HCT116 (cell line): ENCODE results near the gene C18orf32. TPM values are rescaled to one million over a fixed set of nuclear protein-coding genes. Genes with fewer than 3 reads are reported as not detected.

Source experiments
- ATAC-seq: fragments of 200-7000 bp; cut with Tn5 transposase; 2 replicates; pipeline ENCODE4 v1.9.1; 2020; ENCODE audit warnings: mild to moderate bottlenecking, moderate library complexity
- BruUV-seq: library from RNA; stranded (reverse); fragments of 400-500 nt; replicated peaks from 2 replicates; lab custom pipeline; 2021; lab: Mats Ljungman, UMichigan
- CTCF ChIA-PET: fragments of 300-600 bp; sonication (Branson Sonifier 250); formaldehyde crosslinking; loops from one replicate; lab custom pipeline; 2021; ENCODE audit warnings: antibody characterized with exemption; lab: Charles Lee
- POLR2A ChIA-PET: fragments of 300-600, 350-600 bp; sonication (Branson Sonifier 250); formaldehyde crosslinking; loops from one replicate; lab custom pipeline; 2021; ENCODE audit warnings: antibody characterized with exemption; lab: Charles Lee
- RAD21 ChIA-PET, 2 experiments: fragments of 300-600 bp; sonication (Branson Sonifier 250); formaldehyde crosslinking; loops; one replicate each; lab custom pipeline; 2023; ENCODE audit warnings: low total read pairs in 2 of 2; ENCODE audit not compliant: uncharacterized antibody in 2 of 2, unreplicated experiment in 2 of 2, low non-redundant PET in 1 of 2; lab: Charles Lee
- DNase-seq: peaks from one replicate; pipeline ENCODE4 v3.0.0-alpha.2; 2010; ENCODE audit warnings: low read depth, low spot score
- H2AFZ ChIP-seq: fragments of 200-600 bp; shearing (Covaris generic), sonication (generic); 2 replicates; pipeline ENCODE4 v1.6.1; 2017; ENCODE audit warnings: low read depth, mixed run types, mixed read lengths, antibody characterized with exemption, low read length; ENCODE audit not compliant: poor library complexity, severe bottlenecking
- H3K27ac ChIP-seq: 2 replicates; pipeline ENCODE4 v1.5.1; 2012; ENCODE audit warnings: low read depth, low read length
- H3K27me3 ChIP-seq: fragments of 200-600 bp; sonication (generic); 2 replicates; pipeline ENCODE4 v1.6.1; 2016; ENCODE audit warnings: mixed run types, low read length, mixed read lengths; ENCODE audit not compliant: insufficient read depth
- H3K36me3 ChIP-seq, 2 experiments: fragments of 200-500 bp in 1 of 2; fragments of 200-600 bp in 1 of 2; sonication (Bioruptor generic) in 1 of 2; sonication (generic) in 1 of 2; 2 replicates each; pipeline versions ENCODE4 v1.5.1 to v1.6.1; 2014 to 2016; ENCODE audit warnings: low read length in 2 of 2, inconsistent platforms in 1 of 2, mixed read lengths in 1 of 2, mixed run types in 1 of 2; ENCODE audit not compliant: insufficient read depth in 2 of 2, control insufficient read depth in 1 of 2
- H3K4me1 ChIP-seq, 2 experiments: fragments of 200-600 bp in 1 of 2; sonication (generic) in 1 of 2; 2 replicates each; pipeline versions ENCODE4 v1.5.1 to v1.6.1; 2012 to 2017; ENCODE audit warnings: low read length in 2 of 2, inconsistent platforms in 1 of 2, mild to moderate bottlenecking in 1 of 2, mixed read lengths in 1 of 2, mixed run types in 1 of 2, moderate library complexity in 1 of 2; ENCODE audit not compliant: insufficient read depth in 2 of 2, control insufficient read depth in 1 of 2
- H3K4me2 ChIP-seq: fragments of 200-600 bp; sonication (generic); 2 replicates; pipeline ENCODE4 v1.6.1; 2017; ENCODE audit warnings: mixed run types, low read length, mixed read lengths
- H3K4me3 ChIP-seq, 2 experiments: fragments of 200-600 bp in 1 of 2; sonication (generic) in 1 of 2; replicated peaks in 1 of 2; 2 replicates each; pipeline ENCODE4 v1.5.1; 2011 to 2016; ENCODE audit warnings: low read length in 2 of 2, control low read depth in 1 of 2, low read depth in 1 of 2, mild to moderate bottlenecking in 1 of 2, mixed read lengths in 1 of 2, mixed run types in 1 of 2
- H3K79me2 ChIP-seq: fragments of 200-600 bp; sonication (generic); 2 replicates; pipeline ENCODE4 v1.6.1; 2017; ENCODE audit warnings: mild to moderate bottlenecking, mixed run types, low read length, moderate library complexity, mixed read lengths; ENCODE audit not compliant: insufficient read depth
- H3K9ac ChIP-seq: fragments of 200-600 bp; sonication (generic); 2 replicates; pipeline ENCODE4 v1.6.1; 2016; ENCODE audit warnings: low read length, mixed read lengths
- H3K9me2 ChIP-seq: fragments of 200-600 bp; sonication (generic), shearing (Covaris generic); 2 replicates; pipeline ENCODE4 v1.6.1; 2017; ENCODE audit warnings: mixed run types, mild to moderate bottlenecking, moderate library complexity; ENCODE audit not compliant: insufficient read depth
- H3K9me3 ChIP-seq, 2 experiments: fragments of 200-500 bp in 1 of 2; fragments of 200-600 bp in 1 of 2; sonication (Bioruptor generic) in 1 of 2; sonication (generic) in 1 of 2; 2 replicates each; pipeline ENCODE4 v1.6.1; 2014 to 2017; ENCODE audit warnings: low read length in 2 of 2, mixed read lengths in 2 of 2, inconsistent platforms in 1 of 2, low read depth in 1 of 2, mild to moderate bottlenecking in 1 of 2, mixed run types in 1 of 2, moderate library complexity in 1 of 2; ENCODE audit not compliant: control insufficient read depth in 1 of 2, insufficient read depth in 1 of 2
- H4K20me1 ChIP-seq: fragments of 200-600 bp; sonication (generic), shearing (Covaris generic); 2 replicates; pipeline ENCODE4 v1.6.1; 2017; ENCODE audit warnings: mixed run types, mild to moderate bottlenecking, moderate library complexity; ENCODE audit not compliant: insufficient read depth
- ATF3 ChIP-seq: IDR thresholded peaks from 2 replicates; pipeline ENCODE4 v1.6.1; 2012
- CBX3 ChIP-seq: IDR thresholded peaks from 2 replicates; pipeline ENCODE4 v1.6.1; 2012; ENCODE audit warnings: low read depth
- CEBPB ChIP-seq: IDR thresholded peaks from 2 replicates; pipeline ENCODE4 v1.6.1; 2012; ENCODE audit warnings: low read depth
- EGR1 ChIP-seq: IDR thresholded peaks from 2 replicates; pipeline ENCODE4 v1.6.1; 2012; ENCODE audit warnings: low read depth
- ELF1 ChIP-seq: IDR thresholded peaks from 2 replicates; pipeline ENCODE4 v1.6.1; 2012; ENCODE audit warnings: low read depth, borderline replicate concordance
- FOSL1 ChIP-seq: IDR thresholded peaks from 2 replicates; pipeline ENCODE4 v1.6.1; 2012; ENCODE audit warnings: low read depth
- JUND ChIP-seq: IDR thresholded peaks from 2 replicates; pipeline ENCODE4 v1.6.1; 2012
- POLR2A ChIP-seq: IDR thresholded peaks from 2 replicates; pipeline ENCODE4 v1.7.0; 2011; ENCODE audit warnings: borderline replicate concordance; ENCODE audit not compliant: insufficient read depth, insufficient read length; ENCODE audit errors: extremely low read depth
- POLR2AphosphoS5 ChIP-seq: IDR thresholded peaks from 2 replicates; pipeline ENCODE4 v1.6.1; 2011; ENCODE audit warnings: mild to moderate bottlenecking, low read depth, low read length, moderate library complexity
- RAD21 ChIP-seq: IDR thresholded peaks from 2 replicates; pipeline ENCODE4 v1.6.1; 2012; ENCODE audit warnings: low read depth, mild to moderate bottlenecking
- REST ChIP-seq: IDR thresholded peaks from 2 replicates; pipeline ENCODE4 v1.6.1; 2012; ENCODE audit warnings: low read depth
- SIN3A ChIP-seq: IDR thresholded peaks from 2 replicates; pipeline ENCODE4 v1.6.1; 2012; ENCODE audit warnings: low read depth
- SP1 ChIP-seq: IDR thresholded peaks from 2 replicates; pipeline ENCODE4 v1.6.1; 2012; ENCODE audit warnings: low read depth
- TCF7L2 ChIP-seq: IDR thresholded peaks from 2 replicates; pipeline ENCODE4 v1.7.0; 2011; ENCODE audit warnings: borderline replicate concordance, inconsistent platforms; ENCODE audit not compliant: insufficient read depth, insufficient read length; ENCODE audit errors: extremely low read depth
- YY1 ChIP-seq: IDR thresholded peaks from 2 replicates; pipeline ENCODE4 v1.6.1; 2011; ENCODE audit warnings: low read length, low read depth, moderate library complexity, mild to moderate bottlenecking; ENCODE audit not compliant: insufficient replicate concordance; ENCODE audit errors: extremely low read depth
- ZNF274 ChIP-seq: fragments of 200-500 bp; sonication (Bioruptor generic); IDR thresholded peaks from 2 replicates; pipeline ENCODE4 v1.6.1; 2014; ENCODE audit warnings: mild to moderate bottlenecking, low read depth, low read length, inconsistent platforms
- intact Hi-C: fragments of 100-400 bp; cut with micrococcal nuclease; formaldehyde crosslinking; loops from 2 replicates; pipeline ENCODE4 v1.10.0; 2022
- total RNA-seq: library from RNA; stranded (reverse); gene quantifications from one replicate; pipeline ENCODE4 v1.2.1, GENCODE V29; 2021; ENCODE audit not compliant: unreplicated experiment
- TF ChIP-seq, protein P1 (sequence below), 3 experiments: fragments of 200-600 bp in 1 of 3; sonication (generic) in 1 of 3; IDR thresholded peaks in 2 of 3; conservative IDR thresholded peaks in 1 of 3; 2 replicates each; pipeline ENCODE4 v1.5.1; 2012 to 2017; ENCODE audit warnings: low read depth in 2 of 3, low read length in 2 of 3, antibody characterized with exemption in 1 of 3, borderline replicate concordance in 1 of 3, control low read depth in 1 of 3, mild to moderate bottlenecking in 1 of 3, mixed read lengths in 1 of 3, mixed run types in 1 of 3, moderate library complexity in 1 of 3; ENCODE audit not compliant: insufficient read depth in 1 of 3
- TF ChIP-seq, protein P2 (sequence below): IDR thresholded peaks from 2 replicates; pipeline ENCODE4 v1.6.1; 2011; ENCODE audit warnings: mild to moderate bottlenecking, low read length, moderate library complexity; ENCODE audit not compliant: insufficient replicate concordance; ENCODE audit errors: extremely low read depth
- TF ChIP-seq, protein P3 (sequence below): IDR thresholded peaks from 2 replicates; pipeline ENCODE4 v1.6.1; 2012

Gene C18orf32
- total RNA-seq, 1 experiment from 2014 or later: 35.0 TPM

- ChIA-PET CTCF (no interaction called here), RAD21 (no interaction called here), POLR2A (no interaction called here)
- no peaks in the 10 kb centered on the region for H3K27me3 ChIP-seq
- no peak overlapping the region for H3K4me2 ChIP-seq
- no peaks in the 10 kb centered on the region for H3K4me1 ChIP-seq
- H3K9ac ChIP-seq: no peak overlapping the region
- no peaks in the 10 kb centered on the region for H3K9me2 ChIP-seq
- ATAC-seq (no peak), DNase-seq (no peak)
- no peak overlapping the region for H3K27ac ChIP-seq
- H3K36me3 ChIP-seq: no peaks in the 10 kb centered on the region
- no peak overlapping the region for H3K4me3 ChIP-seq
- peaks cover 41% of the 10 kb centered on the region for H3K79me2 ChIP-seq
- no peak for TF ChIP-seq REST
- no peak for TF ChIP-seq SIN3A
- no peak for TF ChIP-seq ELF1
- TF ChIP-seq CEBPB: no peak
- TF ChIP-seq POLR2AphosphoS5: no peak
- no peak for TF ChIP-seq YY1
- TF ChIP-seq TCF7L2: no peak
- TF ChIP-seq POLR2A: no peak
- no peak for TF ChIP-seq EGR1
- no peak for TF ChIP-seq ATF3
- no peak for TF ChIP-seq JUND
- TF ChIP-seq, protein P1, sequence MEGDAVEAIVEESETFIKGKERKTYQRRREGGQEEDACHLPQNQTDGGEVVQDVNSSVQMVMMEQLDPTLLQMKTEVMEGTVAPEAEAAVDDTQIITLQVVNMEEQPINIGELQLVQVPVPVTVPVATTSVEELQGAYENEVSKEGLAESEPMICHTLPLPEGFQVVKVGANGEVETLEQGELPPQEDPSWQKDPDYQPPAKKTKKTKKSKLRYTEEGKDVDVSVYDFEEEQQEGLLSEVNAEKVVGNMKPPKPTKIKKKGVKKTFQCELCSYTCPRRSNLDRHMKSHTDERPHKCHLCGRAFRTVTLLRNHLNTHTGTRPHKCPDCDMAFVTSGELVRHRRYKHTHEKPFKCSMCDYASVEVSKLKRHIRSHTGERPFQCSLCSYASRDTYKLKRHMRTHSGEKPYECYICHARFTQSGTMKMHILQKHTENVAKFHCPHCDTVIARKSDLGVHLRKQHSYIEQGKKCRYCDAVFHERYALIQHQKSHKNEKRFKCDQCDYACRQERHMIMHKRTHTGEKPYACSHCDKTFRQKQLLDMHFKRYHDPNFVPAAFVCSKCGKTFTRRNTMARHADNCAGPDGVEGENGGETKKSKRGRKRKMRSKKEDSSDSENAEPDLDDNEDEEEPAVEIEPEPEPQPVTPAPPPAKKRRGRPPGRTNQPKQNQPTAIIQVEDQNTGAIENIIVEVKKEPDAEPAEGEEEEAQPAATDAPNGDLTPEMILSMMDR (IDR thresholded peaks at IDR 0.05 in 2 of 3, conservative IDR thresholded peaks at IDR 0.05 in 1 of 3; ENCODE audit: borderline replicate concordance in 1 of 3, insufficient read depth in 1 of 3, low read depth in 2 of 3, low read length in 2 of 3): no peak
- no peak for TF ChIP-seq FOSL1
- no peak for TF ChIP-seq ZNF274
- TF ChIP-seq RAD21: no peak
- TF ChIP-seq CBX3: no peak
- no peak for TF ChIP-seq SP1
- TF ChIP-seq, protein P2, sequence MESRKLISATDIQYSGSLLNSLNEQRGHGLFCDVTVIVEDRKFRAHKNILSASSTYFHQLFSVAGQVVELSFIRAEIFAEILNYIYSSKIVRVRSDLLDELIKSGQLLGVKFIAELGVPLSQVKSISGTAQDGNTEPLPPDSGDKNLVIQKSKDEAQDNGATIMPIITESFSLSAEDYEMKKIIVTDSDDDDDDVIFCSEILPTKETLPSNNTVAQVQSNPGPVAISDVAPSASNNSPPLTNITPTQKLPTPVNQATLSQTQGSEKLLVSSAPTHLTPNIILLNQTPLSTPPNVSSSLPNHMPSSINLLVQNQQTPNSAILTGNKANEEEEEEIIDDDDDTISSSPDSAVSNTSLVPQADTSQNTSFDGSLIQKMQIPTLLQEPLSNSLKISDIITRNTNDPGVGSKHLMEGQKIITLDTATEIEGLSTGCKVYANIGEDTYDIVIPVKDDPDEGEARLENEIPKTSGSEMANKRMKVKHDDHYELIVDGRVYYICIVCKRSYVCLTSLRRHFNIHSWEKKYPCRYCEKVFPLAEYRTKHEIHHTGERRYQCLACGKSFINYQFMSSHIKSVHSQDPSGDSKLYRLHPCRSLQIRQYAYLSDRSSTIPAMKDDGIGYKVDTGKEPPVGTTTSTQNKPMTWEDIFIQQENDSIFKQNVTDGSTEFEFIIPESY: no peak
- TF ChIP-seq, protein P3, sequence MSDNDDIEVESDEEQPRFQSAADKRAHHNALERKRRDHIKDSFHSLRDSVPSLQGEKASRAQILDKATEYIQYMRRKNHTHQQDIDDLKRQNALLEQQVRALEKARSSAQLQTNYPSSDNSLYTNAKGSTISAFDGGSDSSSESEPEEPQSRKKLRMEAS: no peak
- intact Hi-C loops: loop anchor here (10.0 kb wide), 1 partner anchor 420 kb away; no protein-coding TSS in a partner anchor
- no TSS peak for BruUV-seq
- no peaks in the 10 kb centered on the region; the same call in 1 of the 2 replicates for H4K20me1 ChIP-seq
- peaks cover 7 to 10% of the 10 kb centered on the region in 2 experiments; a peak in 3 of 4 replicates for H3K9me3 ChIP-seq
- H2AFZ ChIP-seq: no peak overlapping the region
Measured at GRCh38 chr18:49444581-49444980, 42.5 kb downstream of the C18orf32 start.
